Mammary epithelial cell (primary cell): ENCODE results near the gene SLC29A3.

ENCODE experiments used
- EZH2 ChIP-seq: IDR thresholded peaks from 2 replicates; pipeline ENCODE4 v1.6.1; 2012; ENCODE audit warnings: low read length, inconsistent platforms, borderline replicate concordance
- TF ChIP-seq, protein P1 (sequence below), 2 donors: IDR thresholded peaks in 1 of 2; conservative IDR thresholded peaks in 1 of 2; 2 replicates each; pipeline ENCODE4 v1.5.1; 2011 to 2012; ENCODE audit warnings: inconsistent platforms in 2 of 2, low read length in 2 of 2, mild to moderate bottlenecking in 2 of 2, control low read depth in 1 of 2, low read depth in 1 of 2; ENCODE audit not compliant: insufficient read depth in 1 of 2; ENCODE audit errors: extremely low read depth in 1 of 2

DNA sequence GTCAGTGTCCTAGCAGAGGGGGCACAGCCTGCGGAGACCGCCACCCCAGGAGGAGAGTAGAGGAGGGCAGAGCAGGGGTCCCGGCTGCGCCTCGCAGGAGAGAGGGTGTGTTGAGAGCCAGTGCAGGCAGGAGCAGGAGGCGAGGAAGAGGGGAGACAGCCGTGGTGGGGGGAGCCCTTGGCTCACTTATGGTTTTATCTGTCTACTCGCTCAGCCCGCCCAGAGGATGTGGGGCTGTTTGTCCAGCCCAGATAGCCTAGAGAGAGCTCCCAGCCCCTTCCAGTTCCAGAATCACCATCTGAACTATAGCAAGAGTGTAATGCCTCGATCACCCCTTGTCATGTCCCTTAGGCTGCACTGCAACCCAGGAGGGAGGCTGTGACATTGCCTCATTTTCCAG, 26.6 kb downstream of the SLC29A3 start:
- TF ChIP-seq, protein P1, sequence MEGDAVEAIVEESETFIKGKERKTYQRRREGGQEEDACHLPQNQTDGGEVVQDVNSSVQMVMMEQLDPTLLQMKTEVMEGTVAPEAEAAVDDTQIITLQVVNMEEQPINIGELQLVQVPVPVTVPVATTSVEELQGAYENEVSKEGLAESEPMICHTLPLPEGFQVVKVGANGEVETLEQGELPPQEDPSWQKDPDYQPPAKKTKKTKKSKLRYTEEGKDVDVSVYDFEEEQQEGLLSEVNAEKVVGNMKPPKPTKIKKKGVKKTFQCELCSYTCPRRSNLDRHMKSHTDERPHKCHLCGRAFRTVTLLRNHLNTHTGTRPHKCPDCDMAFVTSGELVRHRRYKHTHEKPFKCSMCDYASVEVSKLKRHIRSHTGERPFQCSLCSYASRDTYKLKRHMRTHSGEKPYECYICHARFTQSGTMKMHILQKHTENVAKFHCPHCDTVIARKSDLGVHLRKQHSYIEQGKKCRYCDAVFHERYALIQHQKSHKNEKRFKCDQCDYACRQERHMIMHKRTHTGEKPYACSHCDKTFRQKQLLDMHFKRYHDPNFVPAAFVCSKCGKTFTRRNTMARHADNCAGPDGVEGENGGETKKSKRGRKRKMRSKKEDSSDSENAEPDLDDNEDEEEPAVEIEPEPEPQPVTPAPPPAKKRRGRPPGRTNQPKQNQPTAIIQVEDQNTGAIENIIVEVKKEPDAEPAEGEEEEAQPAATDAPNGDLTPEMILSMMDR (conservative IDR thresholded peaks at IDR 0.05 in 1 of 2, IDR thresholded peaks at IDR 0.05 in 1 of 2; ENCODE audit: extremely low read depth in 1 of 2, insufficient read depth in 1 of 2, low read depth in 1 of 2, low read length in 2 of 2) = no peak
- no peak for TF ChIP-seq EZH2
